OCI-LY7 (cell line): ENCODE data around the gene LGI4. TPM values are rescaled to one million over a fixed set of nuclear protein-coding genes. Genes with fewer than 3 reads are reported as not detected.

Experiments
- BruUV-seq: library from RNA; stranded (reverse); fragments of 400-500 nt; replicated peaks from 2 replicates; lab custom pipeline; 2021; lab: Mats Ljungman, UMichigan
- CTCF ChIA-PET: fragments of 300-600 bp; sonication (Branson Sonifier 250); formaldehyde crosslinking; loops from one replicate; lab custom pipeline; 2022; ENCODE audit warnings: antibody characterized with exemption; ENCODE audit not compliant: unreplicated experiment; lab: Charles Lee
- POLR2A ChIA-PET: fragments of 300-600 bp; sonication (Branson Sonifier 250); formaldehyde crosslinking; loops from one replicate; lab custom pipeline; 2022; ENCODE audit warnings: antibody characterized with exemption; lab: Charles Lee
- DNase-seq: peaks from one replicate; pipeline ENCODE4 v3.0.0-alpha.2; 2015; ENCODE audit warnings: low spot score
- H2AFZ ChIP-seq: fragments of 200-600 bp; sonication (generic), shearing (Covaris generic); 2 replicates; pipeline ENCODE4 v1.6.1; 2014; ENCODE audit warnings: mild to moderate bottlenecking, antibody characterized with exemption, low read length, moderate library complexity
- H3K27ac ChIP-seq: fragments of 200-600 bp; sonication (generic); 2 replicates; pipeline ENCODE4 v1.5.1; 2014; ENCODE audit warnings: mixed run types, low read depth, mild to moderate bottlenecking, moderate library complexity, low read length, inconsistent platforms; ENCODE audit not compliant: poor library complexity, severe bottlenecking
- H3K36me3 ChIP-seq: fragments of 200-600 bp; sonication (generic); 2 replicates; pipeline ENCODE4 v1.6.1; 2014; ENCODE audit warnings: mild to moderate bottlenecking, antibody characterized with exemption, low read length, moderate library complexity, mixed read lengths; ENCODE audit not compliant: insufficient read depth
- H3K4me1 ChIP-seq: fragments of 200-600 bp; sonication (generic); 2 replicates; pipeline ENCODE4 v1.5.1; 2014; ENCODE audit warnings: mild to moderate bottlenecking, low read length; ENCODE audit not compliant: insufficient read depth, poor library complexity, severe bottlenecking
- H3K4me2 ChIP-seq: fragments of 200-600 bp; sonication (generic); 2 replicates; pipeline ENCODE4 v1.6.1; 2014; ENCODE audit warnings: mild to moderate bottlenecking, low read length
- H3K4me3 ChIP-seq: fragments of 200-600 bp; sonication (generic); 2 replicates; pipeline ENCODE4 v1.5.1; 2014; ENCODE audit warnings: mild to moderate bottlenecking, low read depth, low read length; ENCODE audit not compliant: poor library complexity, severe bottlenecking
- H3K79me2 ChIP-seq: fragments of 200-600 bp; sonication (generic); 2 replicates; pipeline ENCODE4 v1.6.1; 2016; ENCODE audit warnings: low read depth, mild to moderate bottlenecking, low read length, moderate library complexity, mixed read lengths; ENCODE audit not compliant: insufficient read depth
- H3K9me2 ChIP-seq: fragments of 200-600 bp; sonication (generic); 2 replicates; pipeline ENCODE4 v1.6.1; 2016; ENCODE audit warnings: mild to moderate bottlenecking, low read length, mixed read lengths; ENCODE audit not compliant: insufficient read depth
- H3K9me3 ChIP-seq: fragments of 200-600 bp; sonication (generic); 2 replicates; pipeline ENCODE4 v1.6.1; 2014; ENCODE audit warnings: mild to moderate bottlenecking, mixed run types, low read length, mixed read lengths
- H4K20me1 ChIP-seq: fragments of 200-600 bp; sonication (generic); 2 replicates; pipeline ENCODE4 v1.6.1; 2014; ENCODE audit warnings: mild to moderate bottlenecking, antibody characterized with exemption, low read length, moderate library complexity, mixed read lengths; ENCODE audit not compliant: insufficient read depth
- EZH2phosphoT487 ChIP-seq: fragments of 200-600 bp; sonication (generic); IDR thresholded peaks from 2 replicates; pipeline ENCODE4 v1.6.1; 2018; ENCODE audit warnings: low read depth, borderline replicate concordance, mild to moderate bottlenecking, mixed run types, antibody characterized with exemption, low read length, moderate library complexity, mixed read lengths
- intact Hi-C: fragments of 100-400 bp; cut with micrococcal nuclease; formaldehyde crosslinking; loops from one replicate; pipeline ENCODE4 v1.10.0; 2022; ENCODE audit not compliant: unreplicated experiment
- total RNA-seq, 2 experiments: library from RNA; depleted of rRNA in 1 of 2; stranded (reverse); fragments of >200 nt in 1 of 2; shearing (Covaris generic) in 1 of 2; gene quantifications; 2 replicates each; pipeline ENCODE4 v1.2.3, GENCODE V29; 2014 to 2022
- TF ChIP-seq, protein P1 (sequence below): fragments of 200-600 bp; sonication (generic); conservative IDR thresholded peaks from 2 replicates; pipeline ENCODE4 v1.5.1; 2014; ENCODE audit warnings: mild to moderate bottlenecking, antibody characterized with exemption, low read length, moderate library complexity, mixed read lengths

The LGI4 gene
- total RNA-seq, 2 experiments from 2014 or later = 0.28 to 5.9 TPM

- Histone ChIP-seq H4K20me1 (no peaks in the 10 kb centered on the region), H3K4me1 (no peaks in the 10 kb centered on the region), H3K9me2 (no peaks in the 10 kb centered on the region), H3K9me3 (no peaks in the 10 kb centered on the region), H2AFZ (no peak overlapping the region), H3K4me2 (no peak overlapping the region), H3K79me2 (no peaks in the 10 kb centered on the region), H3K4me3 (no peak overlapping the region), H3K27ac (no peak overlapping the region), H3K36me3 (no peaks in the 10 kb centered on the region)
- ChIA-PET POLR2A (no interaction called here), CTCF (no interaction called here)
- BruUV-seq = no TSS peak
- intact Hi-C loops = no loop called here
- no peak for TF ChIP-seq EZH2phosphoT487
- TF ChIP-seq, protein P1, sequence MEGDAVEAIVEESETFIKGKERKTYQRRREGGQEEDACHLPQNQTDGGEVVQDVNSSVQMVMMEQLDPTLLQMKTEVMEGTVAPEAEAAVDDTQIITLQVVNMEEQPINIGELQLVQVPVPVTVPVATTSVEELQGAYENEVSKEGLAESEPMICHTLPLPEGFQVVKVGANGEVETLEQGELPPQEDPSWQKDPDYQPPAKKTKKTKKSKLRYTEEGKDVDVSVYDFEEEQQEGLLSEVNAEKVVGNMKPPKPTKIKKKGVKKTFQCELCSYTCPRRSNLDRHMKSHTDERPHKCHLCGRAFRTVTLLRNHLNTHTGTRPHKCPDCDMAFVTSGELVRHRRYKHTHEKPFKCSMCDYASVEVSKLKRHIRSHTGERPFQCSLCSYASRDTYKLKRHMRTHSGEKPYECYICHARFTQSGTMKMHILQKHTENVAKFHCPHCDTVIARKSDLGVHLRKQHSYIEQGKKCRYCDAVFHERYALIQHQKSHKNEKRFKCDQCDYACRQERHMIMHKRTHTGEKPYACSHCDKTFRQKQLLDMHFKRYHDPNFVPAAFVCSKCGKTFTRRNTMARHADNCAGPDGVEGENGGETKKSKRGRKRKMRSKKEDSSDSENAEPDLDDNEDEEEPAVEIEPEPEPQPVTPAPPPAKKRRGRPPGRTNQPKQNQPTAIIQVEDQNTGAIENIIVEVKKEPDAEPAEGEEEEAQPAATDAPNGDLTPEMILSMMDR = no peak
- DNase-seq = no peak
Observed at GRCh38 chr19:35108730-35109129, 26.1 kb downstream of the LGI4 start.

- CTCF ChIA-PET = no interaction called here
- Histone ChIP-seq H2AFZ (no peak overlapping the region), H3K9me2 (no peaks in the 10 kb centered on the region), H3K4me3 (no peak overlapping the region), H4K20me1 (no peaks in the 10 kb centered on the region), H3K36me3 (no peaks in the 10 kb centered on the region), H3K27ac (no peak overlapping the region), H3K79me2 (no peaks in the 10 kb centered on the region), H3K4me1 (no peaks in the 10 kb centered on the region), H3K9me3 (no peaks in the 10 kb centered on the region), H3K4me2 (no peak overlapping the region)
- no peak for DNase-seq
- POLR2A ChIA-PET = no interaction called here
- TF ChIP-seq, protein P1 = no peak
- no peak for TF ChIP-seq EZH2phosphoT487
- intact Hi-C loops = no loop called here
- no TSS peak for BruUV-seq
Observed at GRCh38 chr19:35107545-35107944, 27.3 kb downstream of the LGI4 start.

DNA sequence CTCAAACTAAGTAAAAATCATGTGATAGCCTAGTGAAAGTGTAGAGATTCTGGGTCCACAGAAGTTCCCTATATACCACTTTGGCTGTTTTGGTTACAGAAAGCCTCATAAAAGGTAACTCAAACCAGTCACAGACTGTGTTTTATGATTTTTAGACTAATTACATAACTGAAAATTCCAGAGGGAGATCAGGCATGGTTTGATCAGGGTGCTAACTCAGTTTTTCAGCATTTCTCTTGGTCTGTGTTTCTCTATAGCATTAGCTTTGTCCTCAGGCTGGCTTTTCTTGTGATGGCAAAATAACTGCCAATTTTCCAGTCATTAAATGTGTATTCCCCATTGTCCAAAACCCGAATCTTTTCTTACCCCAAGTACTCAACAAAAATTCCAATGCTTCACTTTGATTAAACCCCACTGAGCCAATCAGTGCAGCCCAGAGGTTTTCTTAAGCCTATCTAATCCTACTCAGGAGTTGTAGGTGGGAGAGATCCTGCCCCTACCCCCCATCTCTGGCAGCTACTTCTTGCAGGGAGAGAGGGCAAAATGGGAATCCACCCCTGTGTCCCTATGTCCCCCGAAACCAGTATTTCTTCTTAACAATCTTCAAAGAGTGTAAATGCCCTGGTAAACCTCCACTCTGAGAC lies 27.8 kb downstream of the LGI4 start:
- no peak overlapping the region for H3K4me2 ChIP-seq
- POLR2A ChIA-PET = no interaction called here
- H3K4me3 ChIP-seq = no peak overlapping the region
- intact Hi-C loops = no loop called here
- no peaks in the 10 kb centered on the region for H3K36me3 ChIP-seq
- no TSS peak for BruUV-seq
- H4K20me1 ChIP-seq = no peaks in the 10 kb centered on the region
- DNase-seq = no peak
- no peaks in the 10 kb centered on the region for H3K79me2 ChIP-seq
- H3K9me3 ChIP-seq = no peaks in the 10 kb centered on the region
- no peaks in the 10 kb centered on the region for H3K9me2 ChIP-seq
- H2AFZ ChIP-seq = no peak overlapping the region
- CTCF ChIA-PET = no interaction called here
- H3K4me1 ChIP-seq = no peaks in the 10 kb centered on the region
- TF ChIP-seq EZH2phosphoT487 = no peak
- TF ChIP-seq, protein P1 = no peak
- no peak overlapping the region for H3K27ac ChIP-seq
